ENCODE measurements around the gene MYOM3.

The MYOM3 gene

DNA sequence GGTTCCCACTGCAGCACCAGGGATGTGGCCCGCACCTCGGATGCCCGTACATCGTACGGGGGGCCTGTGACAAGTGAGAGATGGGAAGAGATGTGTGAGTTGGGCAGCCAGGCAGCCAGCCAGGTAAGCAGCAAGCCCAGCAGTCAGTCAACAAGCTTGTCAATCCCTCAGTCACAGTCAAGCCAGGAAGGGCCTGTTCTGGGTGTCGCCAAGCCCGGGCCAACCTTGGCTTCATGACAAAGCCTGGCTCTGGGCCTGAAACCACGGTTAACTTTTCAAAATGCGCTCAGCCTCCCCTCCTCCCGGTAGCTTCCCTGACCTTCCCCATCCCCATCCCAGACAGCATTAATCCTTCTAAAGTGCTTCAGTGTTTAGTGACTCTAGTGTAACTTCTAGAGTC is 31.8 kb downstream of the MYOM3 start:
- Histone ChIP-seq H3K27me3 (no peaks in the 10 kb centered on the region), H3K36me3 (no peaks in the 10 kb centered on the region), H3K4me3 (ENCODE audit: low read depth, low read length) (no peak overlapping the region), H3K9me3 (no peaks in the 10 kb centered on the region), H3K4me1 (no peaks in the 10 kb centered on the region)
- TF ChIP-seq, protein P1, sequence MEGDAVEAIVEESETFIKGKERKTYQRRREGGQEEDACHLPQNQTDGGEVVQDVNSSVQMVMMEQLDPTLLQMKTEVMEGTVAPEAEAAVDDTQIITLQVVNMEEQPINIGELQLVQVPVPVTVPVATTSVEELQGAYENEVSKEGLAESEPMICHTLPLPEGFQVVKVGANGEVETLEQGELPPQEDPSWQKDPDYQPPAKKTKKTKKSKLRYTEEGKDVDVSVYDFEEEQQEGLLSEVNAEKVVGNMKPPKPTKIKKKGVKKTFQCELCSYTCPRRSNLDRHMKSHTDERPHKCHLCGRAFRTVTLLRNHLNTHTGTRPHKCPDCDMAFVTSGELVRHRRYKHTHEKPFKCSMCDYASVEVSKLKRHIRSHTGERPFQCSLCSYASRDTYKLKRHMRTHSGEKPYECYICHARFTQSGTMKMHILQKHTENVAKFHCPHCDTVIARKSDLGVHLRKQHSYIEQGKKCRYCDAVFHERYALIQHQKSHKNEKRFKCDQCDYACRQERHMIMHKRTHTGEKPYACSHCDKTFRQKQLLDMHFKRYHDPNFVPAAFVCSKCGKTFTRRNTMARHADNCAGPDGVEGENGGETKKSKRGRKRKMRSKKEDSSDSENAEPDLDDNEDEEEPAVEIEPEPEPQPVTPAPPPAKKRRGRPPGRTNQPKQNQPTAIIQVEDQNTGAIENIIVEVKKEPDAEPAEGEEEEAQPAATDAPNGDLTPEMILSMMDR (IDR thresholded peaks at IDR 0.05; ENCODE audit: low read depth, low read length), result no peak
- DNase-seq, result no peak

DNA sequence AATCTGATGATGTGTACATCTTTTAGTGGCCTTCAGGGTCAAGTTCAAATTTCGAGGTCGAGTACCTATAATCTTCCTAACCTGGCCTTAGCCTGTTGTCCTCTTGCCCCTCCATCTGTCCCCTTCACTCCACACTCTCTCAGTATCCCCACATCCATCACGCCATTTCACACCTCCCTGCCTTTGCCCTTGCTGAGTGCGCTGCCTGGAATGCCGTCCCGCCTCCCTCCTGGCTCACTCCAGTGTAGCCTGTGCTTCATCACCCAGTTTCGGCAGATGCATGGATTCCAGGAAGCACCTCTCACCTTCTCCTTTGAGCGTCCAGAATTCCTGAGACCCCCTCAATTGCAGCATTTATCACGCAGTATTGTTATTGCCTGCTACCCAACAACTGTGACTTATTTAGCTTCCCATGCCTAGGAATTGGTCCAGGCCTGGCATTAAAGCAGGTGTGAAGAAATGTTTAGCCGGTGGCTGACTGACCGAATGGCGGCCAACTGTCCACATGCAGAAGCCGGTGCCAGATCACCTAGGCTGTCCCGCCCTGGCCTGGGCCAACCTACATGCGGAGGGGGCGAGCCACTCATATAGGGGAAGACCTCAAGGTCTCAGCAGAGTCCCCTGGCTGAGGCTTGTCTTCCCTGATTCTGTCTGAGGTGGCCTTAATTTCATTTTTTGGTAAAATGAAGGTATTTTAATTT is 34.5 kb downstream of the MYOM3 start:
- H3K27me3 ChIP-seq, result no peaks in the 10 kb centered on the region

DNA sequence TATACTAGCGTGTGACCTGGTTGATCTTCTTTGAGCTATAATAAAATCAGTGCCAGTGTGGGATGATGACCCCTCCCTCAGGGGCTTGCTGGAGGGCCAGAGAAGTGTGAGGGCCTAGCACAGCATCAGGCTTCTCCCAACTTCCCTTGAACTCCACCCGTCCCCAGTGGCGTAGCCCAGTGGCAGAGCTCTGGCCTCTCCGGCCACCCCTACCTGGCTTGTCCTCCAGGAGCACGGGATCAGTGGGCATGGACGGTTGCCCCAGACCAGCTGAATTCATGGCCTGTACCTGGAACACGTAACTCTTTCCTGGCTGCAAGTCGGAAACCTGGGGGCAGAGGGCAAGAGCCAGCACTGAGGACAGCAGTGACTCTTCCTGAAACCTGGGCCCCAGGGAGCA is 36.0 kb downstream of the MYOM3 start:
- Histone ChIP-seq H3K4me3 (ENCODE audit: low read depth, low read length) (no peak overlapping the region), H3K9me3 (no peaks in the 10 kb centered on the region), H3K27me3 (no peaks in the 10 kb centered on the region), H3K4me1 (no peaks in the 10 kb centered on the region), H3K36me3 (no peaks in the 10 kb centered on the region)
- TF ChIP-seq, protein P1 (IDR thresholded peaks at IDR 0.05; ENCODE audit: low read depth, low read length), result no peak
- DNase-seq, result no peak

More for the DNA sequence above, 34.5 kb downstream of the MYOM3 start:
- Histone ChIP-seq H3K9me3 (no peaks in the 10 kb centered on the region), H3K4me3 (ENCODE audit: low read depth, low read length) (no peak overlapping the region), H3K4me1 (no peaks in the 10 kb centered on the region), H3K36me3 (no peaks in the 10 kb centered on the region)
- DNase-seq, result no peak
- TF ChIP-seq, protein P1 (IDR thresholded peaks at IDR 0.05; ENCODE audit: low read depth, low read length), result no peak

DNA sequence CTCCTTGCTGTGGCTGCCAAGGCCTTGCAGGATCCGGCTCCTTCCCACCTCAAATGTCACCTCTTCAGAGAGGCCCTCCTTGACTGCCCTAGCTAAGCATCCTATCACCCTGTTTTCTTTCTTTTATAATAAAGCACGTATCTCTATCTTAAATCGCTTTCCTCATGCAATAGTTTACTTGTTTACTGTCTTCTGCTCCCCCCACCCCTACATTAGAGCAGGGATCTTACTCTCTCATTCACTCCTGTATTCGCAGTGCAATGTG is 36.4 kb downstream of the MYOM3 start:
- no peak overlapping the region for H3K4me3 ChIP-seq (ENCODE audit: low read depth, low read length)
- TF ChIP-seq, protein P1 (IDR thresholded peaks at IDR 0.05; ENCODE audit: low read depth, low read length), result no peak

DNA sequence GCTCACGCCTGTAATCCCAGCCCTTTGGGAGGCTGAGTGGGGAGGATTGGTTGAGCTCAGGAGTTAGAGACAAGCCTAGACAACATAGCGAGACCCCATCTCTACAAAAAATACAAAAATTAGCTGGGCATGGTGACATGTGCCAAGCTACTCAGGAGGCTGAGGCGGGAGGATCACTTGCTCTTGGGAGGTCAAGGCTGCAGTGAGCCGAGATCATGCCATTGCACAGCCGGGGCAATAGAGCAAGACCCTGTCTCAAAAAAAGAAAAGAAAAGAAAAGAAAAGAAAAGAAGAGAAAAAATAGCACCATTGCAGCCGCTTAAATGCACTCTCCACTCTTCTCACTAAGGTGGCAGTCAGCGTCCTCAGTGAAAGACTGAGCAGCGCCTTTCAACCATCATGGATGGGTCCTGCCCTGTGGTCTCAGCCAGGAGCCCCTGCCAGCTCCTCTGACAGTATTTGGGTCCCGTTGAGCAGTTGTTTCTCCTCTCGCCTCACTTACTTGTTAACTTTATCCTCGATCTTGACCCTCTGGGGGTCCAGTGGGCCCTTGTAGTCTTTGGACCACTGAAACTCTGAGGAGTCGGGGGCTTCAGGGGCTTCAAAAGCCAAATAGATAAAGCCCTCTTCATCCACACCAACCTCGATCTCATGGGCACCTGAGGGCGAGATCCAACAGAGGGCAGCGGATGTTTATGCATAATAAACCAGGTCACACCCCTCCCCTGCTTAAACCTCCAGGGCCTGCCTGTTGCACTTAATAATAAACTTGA is 36.9 kb downstream of the MYOM3 start:
- Histone ChIP-seq H3K4me1 (no peaks in the 10 kb centered on the region), H3K4me3 (ENCODE audit: low read depth, low read length) (no peak overlapping the region), H3K9me3 (no peaks in the 10 kb centered on the region), H3K27me3 (no peaks in the 10 kb centered on the region), H3K36me3 (no peaks in the 10 kb centered on the region)
- DNase-seq, result no peak
- TF ChIP-seq, protein P1 (IDR thresholded peaks at IDR 0.05; ENCODE audit: low read depth, low read length), result no peak

More for the DNA sequence above, 36.4 kb downstream of the MYOM3 start:
- Histone ChIP-seq H3K27me3 (no peaks in the 10 kb centered on the region), H3K4me1 (no peaks in the 10 kb centered on the region), H3K36me3 (no peaks in the 10 kb centered on the region), H3K9me3 (no peaks in the 10 kb centered on the region)
- no peak for DNase-seq

DNA sequence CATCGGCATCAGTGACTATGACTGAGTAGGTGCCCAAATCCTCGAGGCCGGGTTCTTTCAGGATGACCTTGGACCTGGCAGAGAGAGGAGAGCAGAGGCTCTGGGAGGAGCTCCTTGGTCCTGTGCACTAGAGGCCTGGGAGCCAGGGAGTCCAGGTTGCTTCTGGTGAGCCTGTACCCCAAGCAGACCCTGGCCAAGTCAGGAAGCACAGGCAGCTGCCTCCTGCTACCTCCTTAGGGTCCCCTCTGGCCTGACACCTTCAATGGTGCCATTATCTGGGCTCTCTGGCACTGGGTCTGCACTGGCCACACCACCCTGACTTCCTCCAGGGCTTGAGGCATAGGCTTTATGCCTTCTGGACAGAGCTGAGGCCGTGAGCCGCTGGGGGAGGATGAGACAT is 37.7 kb downstream of the MYOM3 start:
- H3K27me3 ChIP-seq, result no peaks in the 10 kb centered on the region
- TF ChIP-seq, protein P1 (IDR thresholded peaks at IDR 0.05; ENCODE audit: low read depth, low read length), result no peak
- no peaks in the 10 kb centered on the region for H3K36me3 ChIP-seq
- H3K9me3 ChIP-seq, result no peaks in the 10 kb centered on the region
- no peak overlapping the region for H3K4me3 ChIP-seq (ENCODE audit: low read depth, low read length)
- DNase-seq, result no peak
- no peaks in the 10 kb centered on the region for H3K4me1 ChIP-seq
